ENCODE measurements around the gene WDR19. TPM values are rescaled to one million over a fixed set of nuclear protein-coding genes. Genes with fewer than 3 reads are reported as not detected.

Gene WDR19
- total and polyA plus RNA-seq, 2 of the 4 experiments (the other 2 are of a cell fraction), result 16.0 to 22.6 TPM

GRCh38 chr4:39278476-39278875, 96.1 kb downstream of the WDR19 start:
- no peaks in the 10 kb centered on the region for H3K4me1 ChIP-seq (ENCODE audit: control insufficient read depth, insufficient read depth, low read length)
- no peak for ATAC-seq (ENCODE audit: low read depth)
- no peak overlapping the region for H3K27ac ChIP-seq (ENCODE audit: insufficient read depth, low read length)
- peaks cover 23% of the 10 kb centered on the region for H3K36me3 ChIP-seq (ENCODE audit: control insufficient read depth, insufficient read depth, low read length)
- no peak overlapping the region for H2AK5ac ChIP-seq (ENCODE audit: low read depth, low read length)
- H3K56ac ChIP-seq (ENCODE audit: extremely low read depth, insufficient read depth, low read length), result no peak overlapping the region
- H2AFZ ChIP-seq (replicated peaks; ENCODE audit: low read length, poor library complexity), result no peak overlapping the region
- peaks cover 14% of the 10 kb centered on the region for H3K9me1 ChIP-seq (ENCODE audit: insufficient read depth, low read length)
- POLR2A ChIA-PET (ENCODE audit: unreplicated experiment), result no interaction called here
- no peak overlapping the region for H2BK15ac ChIP-seq (ENCODE audit: low read depth, low read length)
- in situ Hi-C loops (cut with MboI; ENCODE audit: low sequenced_read_pairs) (no loop called here), dilution Hi-C loops (cut with HindIII; ENCODE audit: low sequenced_read_pairs, unreplicated experiment) (no loop called here), intact Hi-C loops (cut with micrococcal nuclease) (no loop called here)
- TF ChIP-seq SMC3 (IDR thresholded peaks at IDR 0.05; ENCODE audit: low read depth, low read length) (no peak), BHLHE40 (IDR thresholded peaks at IDR 0.05; ENCODE audit: low read depth, low read length) (no peak), RFX5 (IDR thresholded peaks at IDR 0.05; ENCODE audit: low read depth, low read length) (no peak), RCOR1 (IDR thresholded peaks at IDR 0.05; ENCODE audit: insufficient replicate concordance, low read length) (no peak), MXI1 (IDR thresholded peaks at IDR 0.05; ENCODE audit: borderline replicate concordance, low read depth, low read length) (no peak), CHD1 (IDR thresholded peaks at IDR 0.05; ENCODE audit: low read depth, low read length) (no peak), NFE2L2 (IDR thresholded peaks at IDR 0.05; ENCODE audit: low read depth, low read length) (no peak), MAFK (IDR thresholded peaks at IDR 0.05; ENCODE audit: low read depth, low read length) (no peak), CEBPB (IDR thresholded peaks at IDR 0.05; ENCODE audit: low read depth, low read length) (no peak), ELK1 (IDR thresholded peaks at IDR 0.05; ENCODE audit: borderline replicate concordance, low read depth, low read length) (no peak)
- TF ChIP-seq, protein P1, sequence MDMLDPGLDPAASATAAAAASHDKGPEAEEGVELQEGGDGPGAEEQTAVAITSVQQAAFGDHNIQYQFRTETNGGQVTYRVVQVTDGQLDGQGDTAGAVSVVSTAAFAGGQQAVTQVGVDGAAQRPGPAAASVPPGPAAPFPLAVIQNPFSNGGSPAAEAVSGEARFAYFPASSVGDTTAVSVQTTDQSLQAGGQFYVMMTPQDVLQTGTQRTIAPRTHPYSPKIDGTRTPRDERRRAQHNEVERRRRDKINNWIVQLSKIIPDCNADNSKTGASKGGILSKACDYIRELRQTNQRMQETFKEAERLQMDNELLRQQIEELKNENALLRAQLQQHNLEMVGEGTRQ (IDR thresholded peaks at IDR 0.05; ENCODE audit: low read depth, low read length), result no peak
- TF ChIP-seq, protein P2, sequence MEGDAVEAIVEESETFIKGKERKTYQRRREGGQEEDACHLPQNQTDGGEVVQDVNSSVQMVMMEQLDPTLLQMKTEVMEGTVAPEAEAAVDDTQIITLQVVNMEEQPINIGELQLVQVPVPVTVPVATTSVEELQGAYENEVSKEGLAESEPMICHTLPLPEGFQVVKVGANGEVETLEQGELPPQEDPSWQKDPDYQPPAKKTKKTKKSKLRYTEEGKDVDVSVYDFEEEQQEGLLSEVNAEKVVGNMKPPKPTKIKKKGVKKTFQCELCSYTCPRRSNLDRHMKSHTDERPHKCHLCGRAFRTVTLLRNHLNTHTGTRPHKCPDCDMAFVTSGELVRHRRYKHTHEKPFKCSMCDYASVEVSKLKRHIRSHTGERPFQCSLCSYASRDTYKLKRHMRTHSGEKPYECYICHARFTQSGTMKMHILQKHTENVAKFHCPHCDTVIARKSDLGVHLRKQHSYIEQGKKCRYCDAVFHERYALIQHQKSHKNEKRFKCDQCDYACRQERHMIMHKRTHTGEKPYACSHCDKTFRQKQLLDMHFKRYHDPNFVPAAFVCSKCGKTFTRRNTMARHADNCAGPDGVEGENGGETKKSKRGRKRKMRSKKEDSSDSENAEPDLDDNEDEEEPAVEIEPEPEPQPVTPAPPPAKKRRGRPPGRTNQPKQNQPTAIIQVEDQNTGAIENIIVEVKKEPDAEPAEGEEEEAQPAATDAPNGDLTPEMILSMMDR (conservative IDR thresholded peaks at IDR 0.05; ENCODE audit: low read depth, low read length), result no peak
- H3K9me3 ChIP-seq (ENCODE audit: control insufficient read depth, insufficient read depth, low read length), result no peaks in the 10 kb centered on the region
- no peaks in the 10 kb centered on the region for H4K20me1 ChIP-seq (ENCODE audit: insufficient read depth, low read length)
- no peak overlapping the region for H2BK20ac ChIP-seq (ENCODE audit: low read depth, low read length)
- no peaks in the 10 kb centered on the region for H3K27me3 ChIP-seq (ENCODE audit: control insufficient read depth, insufficient read depth, low read length)
- H4K91ac ChIP-seq (ENCODE audit: insufficient read depth, low read depth, low read length), result no peak overlapping the region
- H2AK9ac ChIP-seq (replicated peaks; ENCODE audit: low read depth, low read length, poor library complexity), result no peak overlapping the region
- no peak overlapping the region for H3K4me2 ChIP-seq (ENCODE audit: low read depth, low read length)
- CTCF ChIA-PET, result no interaction called here
- no peak overlapping the region for H3K9ac ChIP-seq (ENCODE audit: low read depth, low read length)
- no peak overlapping the region for H3K14ac ChIP-seq (replicated peaks; ENCODE audit: low read depth, low read length)
- no peak overlapping the region for H4K5ac ChIP-seq (ENCODE audit: low read depth, low read length)
- no peak overlapping the region for H2BK5ac ChIP-seq (ENCODE audit: low read depth, low read length, poor library complexity, severe bottlenecking)
- no CpG with 5 or more reads among the region's 9 CpGs for WGBS, 2 experiments (ENCODE audit: extremely low coverage in 2 of 2, insufficient read length in 1 of 2)
- BruUV-seq (replicated peaks), result no TSS peak
- H3K4ac ChIP-seq (ENCODE audit: low read depth, low read length), result no peak overlapping the region
- H3K23ac ChIP-seq (ENCODE audit: low read depth, low read length), result no peak overlapping the region
- H2BK120ac ChIP-seq (ENCODE audit: low read depth, low read length), result no peak overlapping the region
- H4K8ac ChIP-seq (ENCODE audit: low read depth in 2 of 2, low read length in 2 of 2), result no peak overlapping the region
- no peak for DNase-seq
- H3K4me3 ChIP-seq (ENCODE audit: insufficient read depth, low read depth, low read length), result no peak overlapping the region
- no peak overlapping the region for H3K18ac ChIP-seq (ENCODE audit: low read depth, low read length)
- no peaks in the 10 kb centered on the region for H3K79me1 ChIP-seq (ENCODE audit: low read depth in 1 of 2, low read length in 2 of 2)

Data from IMR-90 (cell line).